Kidney capillary endothelial cell (primary cell): Measurements from ENCODE around the gene TUBA1C.
"Not testable (repeated sequence)": the region's sequence is repeated elsewhere in the genome, so short reads cannot be mapped to it uniquely, and the experiment has no call there.

ENCODE experiments used
- DNase-seq: peaks from one replicate; pipeline ENCODE4 v3.0.0-alpha.2; 2018; ENCODE audit warnings: low spot score

The TUBA1C gene

GRCh38 chr12:49255857-49256637 is 8.8 kb upstream of the TUBA1C start:
- no peak for DNase-seq

GRCh38 chr12:49257508-49258184 is 7.2 kb upstream of the TUBA1C start:
- DNase-seq: not testable (repeated sequence)

- no peak for DNase-seq
These were observed 5.4 kb upstream of the TUBA1C start for GRCh38 chr12:49259452-49259851.

DNA sequence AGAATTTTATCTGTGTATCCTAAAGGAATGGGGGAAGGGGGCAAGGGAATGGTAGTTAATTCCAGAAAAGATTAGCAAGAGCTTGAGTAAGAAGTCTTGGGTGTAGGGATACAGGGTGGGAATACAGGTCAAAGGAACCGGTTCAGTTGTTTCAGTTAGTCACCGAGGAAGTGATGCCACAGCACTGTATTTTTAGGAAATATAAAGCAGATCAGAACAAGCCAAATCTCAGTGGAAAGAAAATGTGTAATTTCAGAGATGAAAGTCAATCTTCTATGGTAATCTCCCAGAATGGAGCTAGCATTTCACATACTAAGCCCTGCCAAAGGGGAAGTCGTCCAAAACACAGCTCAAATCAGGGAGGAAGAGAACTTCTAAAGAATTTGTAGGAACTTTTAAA is 4.7 kb upstream of the TUBA1C start:
- DNase-seq: no peak

GRCh38 chr12:49260571-49261363 is 4.1 kb upstream of the TUBA1C start:
- DNase-seq: no peak

DNA sequence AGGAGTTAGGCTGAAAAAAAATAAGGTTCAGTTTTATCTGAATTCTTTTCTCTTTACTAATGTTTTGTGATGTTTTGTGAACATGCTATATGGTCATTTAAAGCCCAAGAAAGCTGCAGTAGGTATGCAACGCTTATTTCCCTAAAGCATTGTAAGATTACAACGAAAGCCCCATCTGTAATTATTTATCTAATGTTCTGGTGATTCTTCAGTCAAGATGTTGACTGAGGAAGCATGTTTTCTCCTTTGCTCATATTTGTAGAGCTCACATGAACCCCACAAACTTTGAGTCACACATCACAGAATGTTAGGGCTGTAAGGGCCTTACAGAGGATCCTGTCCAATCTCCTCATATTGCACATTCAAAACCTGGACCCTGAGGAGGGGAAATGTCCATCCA is 3.2 kb upstream of the TUBA1C start:
- no peak for DNase-seq

GRCh38 chr12:49263400-49263763 is 1.5 kb upstream of the TUBA1C start:
- no peak for DNase-seq

DNA sequence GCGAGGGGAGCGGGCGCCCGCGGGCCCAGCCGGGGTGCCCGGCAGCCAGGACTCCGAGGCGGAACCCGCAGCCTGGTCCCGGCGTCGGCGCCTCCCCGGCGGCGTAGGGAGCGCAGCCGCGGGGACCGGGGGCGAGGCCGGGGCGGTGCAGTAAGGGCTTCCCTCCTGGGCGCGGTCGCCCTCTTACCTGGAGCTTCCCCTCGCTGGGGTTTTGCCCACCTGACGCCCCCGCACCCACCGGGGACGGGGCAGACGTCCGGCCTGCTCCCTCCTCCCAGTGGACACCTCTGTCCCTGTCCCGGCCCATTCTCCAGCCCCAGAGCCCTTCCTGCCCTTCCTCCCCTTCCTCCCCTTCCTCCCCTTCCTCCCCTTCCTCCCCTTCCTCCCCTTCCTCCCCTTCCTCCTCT is 413 bp upstream of the TUBA1C start:
- no peak for DNase-seq

GRCh38 chr12:49269191-49269590 is 4.3 kb downstream of the TUBA1C start:
- DNase-seq: not testable (repeated sequence)

DNA sequence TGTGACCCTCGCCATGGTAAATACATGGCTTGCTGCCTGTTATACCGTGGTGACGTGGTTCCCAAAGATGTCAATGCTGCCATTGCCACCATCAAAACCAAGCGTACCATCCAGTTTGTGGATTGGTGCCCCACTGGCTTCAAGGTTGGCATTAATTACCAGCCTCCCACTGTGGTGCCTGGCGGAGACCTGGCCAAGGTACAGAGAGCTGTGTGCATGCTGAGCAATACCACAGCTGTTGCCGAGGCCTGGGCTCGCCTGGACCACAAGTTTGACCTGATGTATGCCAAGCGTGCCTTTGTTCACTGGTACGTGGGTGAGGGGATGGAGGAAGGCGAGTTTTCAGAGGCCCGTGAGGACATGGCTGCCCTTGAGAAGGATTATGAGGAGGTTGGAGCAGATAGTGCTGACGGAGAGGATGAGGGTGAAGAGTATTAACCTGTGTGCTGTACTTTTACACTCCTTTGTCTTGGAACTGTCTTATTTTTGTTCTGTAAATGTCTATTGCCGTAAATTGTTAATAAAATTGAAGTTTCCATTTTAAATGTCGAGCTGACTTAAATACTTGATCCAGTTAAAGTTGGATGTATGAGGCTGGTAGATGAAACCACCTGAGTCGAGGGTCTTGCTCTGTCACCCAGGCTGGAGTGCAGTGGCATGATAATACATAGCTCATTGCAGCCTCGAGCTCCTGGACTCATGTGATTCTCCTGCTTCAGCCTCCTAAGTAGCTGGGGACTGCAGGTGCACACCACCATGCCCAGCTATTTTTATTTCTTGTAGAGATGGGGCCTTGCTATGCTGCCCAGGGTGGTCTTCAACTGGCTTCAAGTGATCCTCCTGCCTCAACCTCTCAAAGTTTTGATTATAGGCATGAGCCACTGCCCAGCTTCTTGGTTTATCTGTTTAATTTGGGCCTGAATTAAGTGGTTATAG is 8.2 kb downstream of the TUBA1C start:
- DNase-seq: no peak

GRCh38 chr12:49273726-49274395 is 9.0 kb downstream of the TUBA1C start:
- DNase-seq: no peak

DNA sequence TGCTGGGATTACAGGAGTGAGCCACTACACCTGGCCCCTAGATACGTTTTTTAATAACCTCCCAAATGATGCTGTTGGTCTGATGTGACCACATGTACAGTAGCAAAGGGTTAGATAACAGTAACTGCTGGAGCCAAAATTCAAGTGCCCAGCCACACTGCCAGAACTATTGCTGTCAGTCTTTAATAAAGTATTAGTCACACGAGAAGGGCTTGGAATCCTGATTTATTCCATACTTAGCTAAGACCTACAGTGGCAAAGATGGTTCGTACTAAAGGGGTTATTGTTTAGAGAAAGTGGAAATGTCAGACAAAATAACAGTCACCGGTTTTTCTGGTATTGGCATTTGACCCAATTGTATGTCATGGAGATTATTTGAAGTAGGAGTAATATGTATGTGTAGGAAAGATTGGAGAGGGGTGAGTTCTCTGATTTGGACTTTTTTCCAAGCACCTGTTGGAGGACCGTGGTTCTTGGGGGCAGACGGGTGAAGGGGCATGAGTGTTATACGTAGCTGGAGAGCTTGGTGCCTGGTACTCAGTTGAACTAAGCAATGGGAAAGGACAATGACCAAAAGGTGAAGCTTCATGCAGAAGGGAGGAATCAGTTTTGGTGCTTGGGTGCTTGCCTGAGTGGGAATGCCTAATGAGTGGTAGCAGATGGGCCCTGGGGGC is 9.7 kb downstream of the TUBA1C start:
- no peak for DNase-seq

DNA sequence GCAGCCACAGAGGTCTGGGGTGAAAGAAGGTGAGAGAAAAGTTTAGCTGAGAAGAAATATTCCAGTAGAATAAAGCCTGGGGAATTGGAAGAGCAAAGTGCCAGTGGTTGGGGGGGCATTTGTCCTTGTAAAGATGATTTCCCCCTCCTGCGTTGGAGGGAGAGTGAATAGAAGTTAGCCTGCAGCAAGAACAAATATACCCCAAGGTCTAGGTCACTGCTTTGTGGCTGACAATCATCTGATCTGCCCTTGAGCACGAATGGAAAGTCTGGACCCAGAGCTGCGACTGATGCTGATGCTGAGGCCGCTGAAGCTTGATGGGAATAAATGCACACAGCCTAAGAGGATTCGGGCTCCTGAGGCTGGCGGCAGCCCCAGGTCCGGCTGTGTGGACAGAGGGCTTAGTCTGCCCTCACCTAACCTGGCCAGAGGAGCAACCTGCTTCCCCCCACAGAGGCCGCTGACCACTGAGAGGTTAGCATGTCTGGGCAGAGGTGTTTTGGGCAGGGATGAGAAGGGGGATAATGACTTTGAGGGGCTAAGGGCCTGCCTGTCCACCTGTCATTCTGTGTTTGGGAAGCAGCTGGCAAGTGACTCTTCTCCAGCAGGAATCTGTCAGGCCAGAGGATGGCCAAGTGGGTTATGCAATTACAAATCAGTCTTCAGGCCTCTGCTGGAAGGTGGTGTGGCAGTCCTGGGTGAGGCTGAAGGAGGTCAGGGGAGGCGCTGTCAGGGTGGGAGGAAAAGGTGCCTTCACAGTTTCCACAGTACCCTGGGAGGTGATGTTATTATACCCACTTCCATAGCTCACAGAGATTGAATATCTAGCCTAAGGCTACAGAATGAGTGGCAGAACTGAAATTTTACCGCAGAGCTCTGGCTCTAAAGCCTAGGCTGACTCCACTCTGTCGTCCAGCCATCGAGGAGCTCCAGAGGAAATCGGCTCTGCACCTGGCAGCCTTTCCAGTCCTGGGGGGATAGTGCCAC is 11.7 kb downstream of the TUBA1C start:
- no peak for DNase-seq

- no peak for DNase-seq
These were observed 12.6 kb downstream of the TUBA1C start for GRCh38 chr12:49277466-49277865.

DNA sequence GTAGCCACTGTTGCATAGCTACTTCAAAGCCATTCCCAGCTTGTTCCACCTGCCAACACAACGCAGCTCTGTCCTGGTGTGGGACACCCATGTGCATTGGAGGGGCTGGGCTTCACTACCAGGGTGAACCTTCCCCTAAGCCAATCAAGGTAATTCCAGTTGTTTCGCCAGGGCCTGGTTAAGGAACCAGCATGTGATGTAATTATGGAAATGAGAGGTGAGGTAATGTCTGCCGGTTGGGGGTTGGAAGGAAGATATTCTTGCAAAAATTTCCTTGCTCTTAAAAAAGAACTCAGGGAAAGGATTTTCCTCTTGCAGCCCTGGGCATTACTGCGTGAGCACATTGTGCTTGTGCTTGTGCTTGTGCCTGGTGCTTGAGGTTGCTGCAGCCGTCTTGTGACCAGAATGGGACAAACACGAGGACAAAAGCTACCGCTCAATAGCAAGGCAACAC is 14.9 kb downstream of the TUBA1C start:
- no peak for DNase-seq

GRCh38 chr12:49280545-49280944 is 15.7 kb downstream of the TUBA1C start:
- DNase-seq: not testable (repeated sequence)

DNA sequence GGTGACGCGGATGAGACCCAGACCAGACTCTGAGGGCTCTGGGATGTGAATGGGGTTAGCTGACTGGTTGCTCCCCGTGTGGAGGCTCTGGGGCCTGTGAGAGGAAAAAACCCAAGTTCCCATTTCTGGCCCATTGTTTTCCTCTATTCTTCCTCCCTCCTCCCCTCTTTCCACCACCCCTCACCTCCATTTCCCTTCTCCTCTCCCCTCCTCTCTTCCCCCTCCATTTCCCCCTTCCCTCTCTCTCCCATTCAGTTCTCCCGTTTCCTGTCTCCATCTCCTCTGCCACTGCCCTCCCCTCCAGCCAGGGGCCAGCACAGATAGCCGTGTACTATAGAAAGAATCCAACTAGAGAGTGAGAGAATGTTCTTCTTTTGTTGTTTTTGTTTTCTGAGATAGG is 17.4 kb downstream of the TUBA1C start:
- no peak for DNase-seq

GRCh38 chr12:49282740-49283375 is 18.0 kb downstream of the TUBA1C start:
- DNase-seq: not testable (repeated sequence)
